RWPE2 (cell line): ENCODE results near the gene NHERF2.

Source experiments
- ATAC-seq: fragments of 200-7000 bp; cut with Tn5 transposase; 3 replicates; pipeline ENCODE4 v1.9.1; 2021; ENCODE audit warnings: low read depth
- DNase-seq: peaks from one replicate; pipeline ENCODE4 v3.0.0-alpha.2; 2020; ENCODE audit warnings: low spot score
- H3K27ac ChIP-seq: fragments of 450-650 bp; 2 replicates; pipeline ENCODE4 v1.5.1; 2017; ENCODE audit warnings: mild to moderate bottlenecking; ENCODE audit not compliant: poor library complexity, severe bottlenecking
- H3K27me3 ChIP-seq: fragments of 250-450 bp; sonication (Bioruptor Pico); 2 replicates; pipeline ENCODE4 v1.5.1; 2021; ENCODE audit warnings: mild to moderate bottlenecking, moderate library complexity; ENCODE audit not compliant: insufficient read depth, poor library complexity, severe bottlenecking
- H3K36me3 ChIP-seq: fragments of 250-450 bp; sonication (Bioruptor Pico); 2 replicates; pipeline ENCODE4 v1.5.1; 2020; ENCODE audit warnings: low read depth, mild to moderate bottlenecking, moderate library complexity
- H3K4me1 ChIP-seq: fragments of 250-450 bp; sonication (Bioruptor Pico); 2 replicates; pipeline ENCODE4 v1.5.1; 2021; ENCODE audit warnings: mild to moderate bottlenecking, moderate library complexity; ENCODE audit not compliant: insufficient read depth, poor library complexity, severe bottlenecking
- H3K4me3 ChIP-seq: fragments of 250-450 bp; sonication (Bioruptor Pico); 2 replicates; pipeline ENCODE4 v1.5.1; 2021; ENCODE audit warnings: mild to moderate bottlenecking, moderate library complexity; ENCODE audit not compliant: severe bottlenecking
- H3K9me3 ChIP-seq: fragments of 250-450 bp; sonication (Bioruptor Pico); 2 replicates; pipeline ENCODE4 v1.5.1; 2021; ENCODE audit warnings: mild to moderate bottlenecking, moderate library complexity; ENCODE audit not compliant: severe bottlenecking
- TF ChIP-seq, protein P1 (sequence below): fragments of 450-650 bp; IDR thresholded peaks from one replicate; pipeline ENCODE4 v1.5.1; 2017; ENCODE audit warnings: mild to moderate bottlenecking, moderate library complexity; ENCODE audit not compliant: poor library complexity, severe bottlenecking

Gene NHERF2

DNA sequence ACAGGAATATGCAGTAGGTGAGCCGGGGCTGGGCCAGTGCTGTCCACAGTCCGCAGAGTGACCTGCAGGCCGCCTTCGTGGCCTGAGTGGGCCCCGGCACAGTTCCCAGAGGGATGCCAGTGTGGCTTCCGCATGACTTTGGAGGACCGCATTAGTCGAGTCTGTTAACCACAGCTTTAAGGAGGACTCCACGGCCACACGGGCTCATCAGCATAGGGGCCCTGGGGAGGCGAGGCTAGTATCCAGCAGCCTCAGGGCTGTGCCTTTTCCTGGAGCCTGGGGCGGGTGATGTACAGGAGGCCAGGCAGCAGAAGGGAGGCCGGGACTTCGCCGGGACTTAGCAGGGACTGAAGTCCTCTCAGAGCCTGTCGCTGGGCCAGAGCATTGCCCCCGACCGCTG, 34.3 kb downstream of the NHERF2 start:
- DNase-seq (no peak), ATAC-seq (no peak)
- Histone ChIP-seq H3K27ac (no peak overlapping the region), H3K4me1 (no peaks in the 10 kb centered on the region), H3K9me3 (no peaks in the 10 kb centered on the region), H3K36me3 (peaks cover 19% of the 10 kb centered on the region), H3K4me3 (no peak overlapping the region), H3K27me3 (no peaks in the 10 kb centered on the region)
- TF ChIP-seq, protein P1, sequence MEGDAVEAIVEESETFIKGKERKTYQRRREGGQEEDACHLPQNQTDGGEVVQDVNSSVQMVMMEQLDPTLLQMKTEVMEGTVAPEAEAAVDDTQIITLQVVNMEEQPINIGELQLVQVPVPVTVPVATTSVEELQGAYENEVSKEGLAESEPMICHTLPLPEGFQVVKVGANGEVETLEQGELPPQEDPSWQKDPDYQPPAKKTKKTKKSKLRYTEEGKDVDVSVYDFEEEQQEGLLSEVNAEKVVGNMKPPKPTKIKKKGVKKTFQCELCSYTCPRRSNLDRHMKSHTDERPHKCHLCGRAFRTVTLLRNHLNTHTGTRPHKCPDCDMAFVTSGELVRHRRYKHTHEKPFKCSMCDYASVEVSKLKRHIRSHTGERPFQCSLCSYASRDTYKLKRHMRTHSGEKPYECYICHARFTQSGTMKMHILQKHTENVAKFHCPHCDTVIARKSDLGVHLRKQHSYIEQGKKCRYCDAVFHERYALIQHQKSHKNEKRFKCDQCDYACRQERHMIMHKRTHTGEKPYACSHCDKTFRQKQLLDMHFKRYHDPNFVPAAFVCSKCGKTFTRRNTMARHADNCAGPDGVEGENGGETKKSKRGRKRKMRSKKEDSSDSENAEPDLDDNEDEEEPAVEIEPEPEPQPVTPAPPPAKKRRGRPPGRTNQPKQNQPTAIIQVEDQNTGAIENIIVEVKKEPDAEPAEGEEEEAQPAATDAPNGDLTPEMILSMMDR: no peak

DNA sequence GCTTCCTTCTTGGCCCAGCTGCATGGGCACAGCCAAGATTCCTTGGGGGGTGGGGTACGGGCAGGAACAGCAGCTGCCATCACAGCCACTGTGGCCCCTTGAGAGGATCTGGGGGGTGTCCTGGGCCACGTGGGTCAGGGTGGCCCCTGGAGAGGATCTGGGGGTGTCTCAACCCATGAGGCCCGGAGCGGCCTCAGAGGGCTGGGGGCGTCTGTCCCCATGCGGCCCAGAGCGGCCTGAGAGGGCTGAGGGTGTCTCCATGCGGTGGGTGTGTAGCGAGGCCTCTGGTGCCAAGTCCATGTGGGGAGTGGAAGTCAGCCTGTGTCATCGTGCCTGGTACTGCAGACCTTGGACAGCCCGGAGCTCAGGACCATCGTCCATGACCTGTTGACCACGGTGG, 34.8 kb downstream of the NHERF2 start:
- H3K27me3 ChIP-seq: no peaks in the 10 kb centered on the region
- no peak overlapping the region for H3K27ac ChIP-seq
- H3K36me3 ChIP-seq: peaks cover 23% of the 10 kb centered on the region
- TF ChIP-seq, protein P1: no peak
- no peaks in the 10 kb centered on the region for H3K4me1 ChIP-seq
- ATAC-seq: no peak
- DNase-seq: no peak
- no peaks in the 10 kb centered on the region for H3K9me3 ChIP-seq
- H3K4me3 ChIP-seq: no peak overlapping the region

DNA sequence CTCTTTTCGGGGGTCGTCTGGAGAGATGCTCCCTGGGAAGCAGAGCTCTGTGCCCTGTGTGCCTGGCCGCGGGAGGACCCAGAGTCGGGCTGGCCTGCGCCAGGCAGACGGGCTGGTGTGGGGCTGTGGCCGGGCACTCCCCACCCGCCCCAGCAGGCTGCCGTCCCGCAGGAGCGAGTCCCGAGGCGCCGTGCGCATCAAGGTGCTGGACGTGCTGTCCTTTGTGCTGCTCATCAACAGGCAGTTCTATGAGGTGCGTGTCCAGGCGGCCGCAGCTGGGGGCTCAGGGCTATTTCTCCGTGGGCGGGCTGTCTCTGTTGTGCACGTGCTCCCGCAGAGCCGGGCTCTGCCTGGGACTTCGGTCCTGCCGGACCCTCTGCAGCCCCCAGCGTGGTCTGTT, 36.1 kb downstream of the NHERF2 start:
- DNase-seq: no peak
- H3K36me3 ChIP-seq: peaks cover 23% of the 10 kb centered on the region
- no peak for ATAC-seq
- H3K9me3 ChIP-seq: no peaks in the 10 kb centered on the region
- H3K27me3 ChIP-seq: no peaks in the 10 kb centered on the region
- H3K4me3 ChIP-seq: no peak overlapping the region
- no peaks in the 10 kb centered on the region for H3K4me1 ChIP-seq
- H3K27ac ChIP-seq: no peak overlapping the region
- TF ChIP-seq, protein P1: no peak

DNA sequence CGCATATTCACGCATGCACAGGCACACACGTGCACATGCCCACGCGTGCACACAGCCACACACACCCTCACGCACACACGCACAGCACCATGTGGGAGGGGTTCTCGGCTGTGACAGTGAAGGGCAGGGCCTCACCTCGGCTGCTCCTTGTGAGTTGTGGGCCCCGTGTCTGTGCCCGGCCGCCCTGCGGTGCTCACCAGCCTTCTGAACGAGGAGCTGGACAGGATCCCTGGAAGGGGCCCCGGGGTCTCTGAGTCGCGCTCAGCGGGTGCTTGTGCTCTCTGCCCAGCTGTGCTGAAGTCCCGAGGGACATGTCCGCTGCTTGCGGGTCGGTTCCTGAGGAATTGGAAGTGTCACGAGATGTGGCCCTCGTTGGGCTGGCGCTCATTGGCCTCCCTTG, 37.2 kb downstream of the NHERF2 start:
- TF ChIP-seq, protein P1: no peak

DNA sequence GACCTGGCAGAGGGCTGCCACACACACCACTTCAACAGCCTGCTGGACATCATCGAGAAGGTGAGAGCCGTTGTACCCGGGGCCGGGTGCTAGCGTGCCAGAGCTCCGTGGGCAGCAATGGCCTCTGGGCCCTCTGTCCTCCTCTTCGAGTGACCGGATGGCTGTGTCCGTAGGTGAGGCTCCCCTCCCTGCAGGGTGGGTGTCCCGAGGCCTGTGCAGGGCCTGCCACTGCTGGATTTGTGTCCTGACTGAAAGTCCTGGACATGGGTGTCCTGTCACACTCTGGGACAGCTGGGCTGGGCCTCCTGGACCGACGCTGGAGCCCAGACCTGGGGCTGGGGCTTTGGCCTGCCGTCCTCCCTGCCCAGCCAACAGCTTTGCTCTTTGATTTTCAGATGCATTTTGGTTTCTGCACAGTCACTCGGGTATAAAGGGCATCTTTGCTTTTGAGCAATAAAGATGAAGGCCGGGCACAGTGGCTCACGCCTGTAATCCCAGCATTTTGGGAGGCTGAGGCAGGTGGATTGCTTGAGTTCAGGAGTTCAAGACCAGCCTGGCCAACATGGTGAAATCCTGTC, 37.8 kb downstream of the NHERF2 start:
- Histone ChIP-seq H3K4me1 (no peaks in the 10 kb centered on the region), H3K4me3 (no peak overlapping the region), H3K27ac (no peak overlapping the region), H3K27me3 (no peaks in the 10 kb centered on the region), H3K9me3 (no peaks in the 10 kb centered on the region), H3K36me3 (peaks cover 29% of the 10 kb centered on the region)
- TF ChIP-seq, protein P1: no peak
- DNase-seq: no peak
- ATAC-seq: no peak

More for the DNA sequence above, 37.2 kb downstream of the NHERF2 start:
- Histone ChIP-seq H3K27me3 (no peaks in the 10 kb centered on the region), H3K4me1 (no peaks in the 10 kb centered on the region), H3K36me3 (peaks cover 29% of the 10 kb centered on the region), H3K4me3 (no peak overlapping the region), H3K9me3 (no peaks in the 10 kb centered on the region), H3K27ac (no peak overlapping the region)
- DNase-seq (no peak), ATAC-seq (no peak)
